GM23338 (cell line): ENCODE data around the gene THEM5. TPM values are rescaled to one million over a fixed set of nuclear protein-coding genes. Genes with fewer than 3 reads are reported as not detected.

Source experiments
- ATAC-seq: fragments of 200-7000 bp; cut with Tn5 transposase; 3 replicates; pipeline ENCODE4 v1.9.1; 2020
- DNase-seq: peaks from one replicate; pipeline ENCODE4 v3.0.0-alpha.2; 2015; ENCODE audit warnings: low spot score
- H2AFZ ChIP-seq: fragments of 200-600 bp; sonication (generic); 2 replicates; pipeline ENCODE4 v1.8.0; 2016; ENCODE audit warnings: antibody characterized with exemption, mild to moderate bottlenecking, moderate library complexity
- H3F3A ChIP-seq: fragments of 200-600 bp; sonication (generic); replicated peaks from 2 replicates; pipeline ENCODE4 v1.8.0; 2017; ENCODE audit warnings: antibody characterized with exemption, mixed run types, low read depth
- H3K27ac ChIP-seq: fragments of 200-600 bp; sonication (generic); 2 replicates; pipeline ENCODE4 v1.6.1; 2016; ENCODE audit warnings: low read depth
- H3K27me3 ChIP-seq: fragments of 200-600 bp; sonication (generic); 2 replicates; pipeline ENCODE4 v1.8.0; 2016; ENCODE audit warnings: mild to moderate bottlenecking, mixed run types, moderate library complexity; ENCODE audit not compliant: insufficient read depth
- H3K36me3 ChIP-seq: fragments of 200-600 bp; sonication (generic); 2 replicates; pipeline ENCODE4 v1.8.0; 2016; ENCODE audit warnings: mild to moderate bottlenecking; ENCODE audit not compliant: insufficient read depth
- H3K4me1 ChIP-seq: fragments of 200-600 bp; sonication (generic); 2 replicates; pipeline ENCODE4 v1.8.0; 2016; ENCODE audit warnings: mild to moderate bottlenecking, moderate library complexity; ENCODE audit not compliant: insufficient read depth
- H3K4me2 ChIP-seq: fragments of 200-600 bp; sonication (generic); 2 replicates; pipeline ENCODE4 v1.7.1; 2017; ENCODE audit warnings: mixed run types
- H3K4me3 ChIP-seq: fragments of 200-600 bp; sonication (generic); 2 replicates; pipeline ENCODE4 v1.6.1; 2016; ENCODE audit warnings: mixed run types
- H3K79me2 ChIP-seq: fragments of 200-600 bp; sonication (generic); replicated peaks from 2 replicates; pipeline ENCODE4 v1.8.0; 2017; ENCODE audit warnings: mild to moderate bottlenecking; ENCODE audit not compliant: insufficient read depth
- H3K9me2 ChIP-seq: fragments of 200-600 bp; sonication (generic); 2 replicates; pipeline ENCODE4 v1.8.0; 2017; ENCODE audit not compliant: insufficient read depth
- H4K20me1 ChIP-seq: fragments of 200-600 bp; sonication (generic); replicated peaks from 2 replicates; pipeline ENCODE4 v1.8.0; 2017; ENCODE audit warnings: mild to moderate bottlenecking; ENCODE audit not compliant: insufficient read depth
- H3K27ac Mint-ChIP-seq: 2 replicates; pipeline ENCODE4 v1.8.0; 2020; ENCODE audit warnings: inconsistent platforms, mild to moderate bottlenecking, moderate library complexity, mixed read lengths
- H3K27me3 Mint-ChIP-seq: 3 replicates; pipeline ENCODE4 v1.8.0; 2022; ENCODE audit warnings: low read depth, mild to moderate bottlenecking, moderate library complexity, mixed read lengths, inconsistent platforms; ENCODE audit not compliant: insufficient read depth, poor library complexity
- H3K36me3 Mint-ChIP-seq: 3 replicates; pipeline ENCODE4 v1.8.0; 2021; ENCODE audit warnings: low read depth, mild to moderate bottlenecking, inconsistent platforms, moderate library complexity, mixed read lengths
- H3K4me1 Mint-ChIP-seq: 3 replicates; pipeline ENCODE4 v1.8.0; 2020; ENCODE audit warnings: mild to moderate bottlenecking, inconsistent platforms, mixed read lengths
- H3K4me3 Mint-ChIP-seq: 3 replicates; pipeline ENCODE4 v1.8.0; 2021; ENCODE audit warnings: moderate library complexity, mild to moderate bottlenecking, inconsistent platforms, mixed read lengths
- H3K9me3 Mint-ChIP-seq: 3 replicates; pipeline ENCODE4 v1.8.0; 2020; ENCODE audit warnings: moderate library complexity, mild to moderate bottlenecking, inconsistent platforms, mixed read lengths
- CREB1 ChIP-seq: fragments of 250-450 bp; sonication (Bioruptor Pico); IDR thresholded peaks from 2 replicates; pipeline ENCODE4 v1.5.0; 2020; ENCODE audit warnings: low read depth, mild to moderate bottlenecking, moderate library complexity
- CTCF ChIP-seq, 2 experiments: fragments of 200-600 bp in 1 of 2; sonication (generic) in 1 of 2; conservative IDR thresholded peaks; 2 replicates each; pipeline versions ENCODE4 v1.5.1 to v1.6.1; 2016 to 2017; ENCODE audit warnings: antibody characterized with exemption in 2 of 2, low read depth in 2 of 2, mild to moderate bottlenecking in 2 of 2, moderate library complexity in 1 of 2
- EZH2 ChIP-seq: fragments of 200-600 bp; sonication (generic); IDR thresholded peaks from one replicate; pipeline ENCODE4 v1.8.0; 2017; ENCODE audit warnings: antibody characterized with exemption, mild to moderate bottlenecking, low read depth; ENCODE audit not compliant: unreplicated experiment
- EZH2phosphoT487 ChIP-seq: fragments of 200-600 bp; sonication (generic); IDR thresholded peaks from one replicate; pipeline ENCODE4 v1.8.1; 2018; ENCODE audit warnings: antibody characterized with exemption; ENCODE audit not compliant: unreplicated experiment
- NANOG ChIP-seq: IDR thresholded peaks from 2 replicates; pipeline ENCODE4 v1.6.1; 2016; ENCODE audit warnings: antibody characterized with exemption, borderline replicate concordance
- POLR2AphosphoS5 ChIP-seq: IDR thresholded peaks from 2 replicates; pipeline ENCODE4 v1.6.1; 2016; ENCODE audit warnings: antibody characterized with exemption, low read depth
- STAT1 ChIP-seq: IDR thresholded peaks from one replicate; pipeline ENCODE4 v1.6.1; 2016; ENCODE audit warnings: antibody characterized with exemption; ENCODE audit not compliant: unreplicated experiment
- ZNF114 ChIP-seq: fragments of 250-450 bp; sonication (Bioruptor Pico); IDR thresholded peaks from 2 replicates; pipeline ENCODE4 v1.5.0; 2020; ENCODE audit warnings: mild to moderate bottlenecking, moderate library complexity
- polyA plus RNA-seq: library from polyadenylated mRNA; unstranded; fragments of >200 nt; fragmentation: Nextera tagmentation; extraction: Ambion mirVana; gene quantifications from 2 replicates; pipeline ENCODE4 v1.2.1, GENCODE V29; 2016
- total RNA-seq: library from RNA; depleted of rRNA; stranded (reverse); fragments of >200 nt; shearing (Covaris generic); gene quantifications from 2 replicates; pipeline ENCODE4 v1.2.3, GENCODE V29; 2014
- TF ChIP-seq, protein P1 (sequence below): fragments of 250-450 bp; sonication (Bioruptor Pico); IDR thresholded peaks from 2 replicates; pipeline ENCODE4 v1.5.0; 2020; ENCODE audit warnings: mild to moderate bottlenecking, moderate library complexity
- TF ChIP-seq, protein P2 (sequence below): IDR thresholded peaks from one replicate; pipeline ENCODE4 v1.6.1; 2018; ENCODE audit warnings: antibody characterized with exemption; ENCODE audit not compliant: unreplicated experiment

Gene THEM5
- total and polyA plus RNA-seq, 2 experiments from 2014 or later, result not detected

DNA sequence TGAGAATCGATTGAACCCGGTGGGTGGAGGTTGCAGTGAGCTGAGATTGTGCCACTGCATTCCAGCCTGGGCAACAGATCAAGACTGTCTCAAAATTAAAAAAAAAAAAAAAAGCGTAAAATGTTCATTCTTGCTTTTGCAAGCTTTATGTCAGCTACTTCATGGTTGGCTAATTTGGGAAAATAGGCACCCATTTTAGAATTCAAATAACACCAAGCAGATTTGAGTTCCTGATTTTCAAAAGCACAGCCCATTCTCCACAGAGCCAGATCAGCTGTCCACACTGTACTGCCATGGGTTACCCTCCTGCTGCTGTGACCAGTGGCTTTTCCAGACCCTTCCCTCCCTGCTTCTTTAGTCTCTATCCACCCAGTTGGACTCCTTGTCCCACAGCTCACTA lies 4.4 kb downstream of the THEM5 start:
- DNase-seq (no peak), ATAC-seq (no peak)
- H3K4me1 ChIP-seq, result 0 out of 2 replicates have a peak, but pooled peaks cover 4% of the 10 kb centered on the region
- H2AFZ ChIP-seq, result no peak overlapping the region
- Mint-ChIP-seq H3K27me3 (peaks cover 12% of the 10 kb centered on the region), H3K27ac (no peak overlapping the region), H3K9me3 (no peaks in the 10 kb centered on the region), H3K4me1 (peaks cover 14% of the 10 kb centered on the region), H3K36me3 (no peaks in the 10 kb centered on the region; the same call in 2 of the 3 replicates), H3K4me3 (no peak overlapping the region)
- TF ChIP-seq NANOG (no peak), ZNF114 (CRISPR knock-in tag) (no peak), EZH2phosphoT487 (no peak), STAT1 (no peak), POLR2AphosphoS5 (no peak)
- no peaks in the 10 kb centered on the region for H4K20me1 ChIP-seq
- no peaks in the 10 kb centered on the region for H3K36me3 ChIP-seq
- H3K79me2 ChIP-seq, result no peaks in the 10 kb centered on the region
- H3K9me2 ChIP-seq, result no peaks in the 10 kb centered on the region
- H3K4me2 ChIP-seq, result no peak overlapping the region
- no peaks in the 10 kb centered on the region for H3F3A ChIP-seq
- no peak overlapping the region for H3K4me3 ChIP-seq
- H3K27me3 ChIP-seq, result no peaks in the 10 kb centered on the region
- no peak overlapping the region for H3K27ac ChIP-seq

DNA sequence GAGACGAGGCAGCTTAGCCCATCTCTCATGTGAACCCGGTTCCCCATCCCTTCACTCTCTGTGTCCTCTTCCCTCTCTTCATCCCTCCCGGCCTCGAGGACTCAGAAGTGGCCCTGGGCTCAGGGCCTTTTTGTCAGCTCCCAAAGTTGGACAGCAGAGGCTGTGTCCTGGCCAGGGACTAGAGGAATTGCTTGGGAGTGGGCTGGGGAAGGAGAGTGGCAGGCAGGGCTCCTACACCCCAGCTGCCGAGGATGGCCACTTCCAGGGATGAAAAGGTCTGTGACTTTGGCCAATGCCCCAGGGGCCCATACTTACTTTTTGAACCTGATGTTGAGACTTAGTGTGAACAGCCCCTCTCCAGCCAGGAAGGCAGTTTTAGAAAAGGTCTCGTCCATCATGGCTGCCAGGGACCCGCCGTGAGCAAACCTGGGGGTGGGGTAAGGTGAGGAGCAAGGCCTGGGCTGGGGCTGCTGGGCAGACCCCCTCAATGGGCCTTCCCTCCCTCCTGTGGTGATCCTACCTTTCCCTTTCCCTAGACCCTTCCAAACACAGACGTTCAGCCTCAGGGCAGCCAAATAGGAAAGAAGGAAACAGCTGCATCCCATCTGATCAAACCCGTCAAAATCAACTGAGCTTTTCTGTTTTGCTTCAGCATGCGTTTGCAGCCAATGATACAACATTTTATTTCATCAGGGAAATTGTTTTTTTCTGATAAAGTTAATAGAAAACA lies 5.5 kb downstream of the THEM5 start:
- no peak for DNase-seq
- TF ChIP-seq POLR2AphosphoS5 (no peak), EZH2 (no peak), ZNF114 (CRISPR knock-in tag) (no peak), CTCF (conservative IDR thresholded peaks at IDR 0.05; ENCODE audit: low read depth in 2 of 2) (no peak), CREB1 (CRISPR knock-in tag) (no peak)
- TF ChIP-seq, protein P1, sequence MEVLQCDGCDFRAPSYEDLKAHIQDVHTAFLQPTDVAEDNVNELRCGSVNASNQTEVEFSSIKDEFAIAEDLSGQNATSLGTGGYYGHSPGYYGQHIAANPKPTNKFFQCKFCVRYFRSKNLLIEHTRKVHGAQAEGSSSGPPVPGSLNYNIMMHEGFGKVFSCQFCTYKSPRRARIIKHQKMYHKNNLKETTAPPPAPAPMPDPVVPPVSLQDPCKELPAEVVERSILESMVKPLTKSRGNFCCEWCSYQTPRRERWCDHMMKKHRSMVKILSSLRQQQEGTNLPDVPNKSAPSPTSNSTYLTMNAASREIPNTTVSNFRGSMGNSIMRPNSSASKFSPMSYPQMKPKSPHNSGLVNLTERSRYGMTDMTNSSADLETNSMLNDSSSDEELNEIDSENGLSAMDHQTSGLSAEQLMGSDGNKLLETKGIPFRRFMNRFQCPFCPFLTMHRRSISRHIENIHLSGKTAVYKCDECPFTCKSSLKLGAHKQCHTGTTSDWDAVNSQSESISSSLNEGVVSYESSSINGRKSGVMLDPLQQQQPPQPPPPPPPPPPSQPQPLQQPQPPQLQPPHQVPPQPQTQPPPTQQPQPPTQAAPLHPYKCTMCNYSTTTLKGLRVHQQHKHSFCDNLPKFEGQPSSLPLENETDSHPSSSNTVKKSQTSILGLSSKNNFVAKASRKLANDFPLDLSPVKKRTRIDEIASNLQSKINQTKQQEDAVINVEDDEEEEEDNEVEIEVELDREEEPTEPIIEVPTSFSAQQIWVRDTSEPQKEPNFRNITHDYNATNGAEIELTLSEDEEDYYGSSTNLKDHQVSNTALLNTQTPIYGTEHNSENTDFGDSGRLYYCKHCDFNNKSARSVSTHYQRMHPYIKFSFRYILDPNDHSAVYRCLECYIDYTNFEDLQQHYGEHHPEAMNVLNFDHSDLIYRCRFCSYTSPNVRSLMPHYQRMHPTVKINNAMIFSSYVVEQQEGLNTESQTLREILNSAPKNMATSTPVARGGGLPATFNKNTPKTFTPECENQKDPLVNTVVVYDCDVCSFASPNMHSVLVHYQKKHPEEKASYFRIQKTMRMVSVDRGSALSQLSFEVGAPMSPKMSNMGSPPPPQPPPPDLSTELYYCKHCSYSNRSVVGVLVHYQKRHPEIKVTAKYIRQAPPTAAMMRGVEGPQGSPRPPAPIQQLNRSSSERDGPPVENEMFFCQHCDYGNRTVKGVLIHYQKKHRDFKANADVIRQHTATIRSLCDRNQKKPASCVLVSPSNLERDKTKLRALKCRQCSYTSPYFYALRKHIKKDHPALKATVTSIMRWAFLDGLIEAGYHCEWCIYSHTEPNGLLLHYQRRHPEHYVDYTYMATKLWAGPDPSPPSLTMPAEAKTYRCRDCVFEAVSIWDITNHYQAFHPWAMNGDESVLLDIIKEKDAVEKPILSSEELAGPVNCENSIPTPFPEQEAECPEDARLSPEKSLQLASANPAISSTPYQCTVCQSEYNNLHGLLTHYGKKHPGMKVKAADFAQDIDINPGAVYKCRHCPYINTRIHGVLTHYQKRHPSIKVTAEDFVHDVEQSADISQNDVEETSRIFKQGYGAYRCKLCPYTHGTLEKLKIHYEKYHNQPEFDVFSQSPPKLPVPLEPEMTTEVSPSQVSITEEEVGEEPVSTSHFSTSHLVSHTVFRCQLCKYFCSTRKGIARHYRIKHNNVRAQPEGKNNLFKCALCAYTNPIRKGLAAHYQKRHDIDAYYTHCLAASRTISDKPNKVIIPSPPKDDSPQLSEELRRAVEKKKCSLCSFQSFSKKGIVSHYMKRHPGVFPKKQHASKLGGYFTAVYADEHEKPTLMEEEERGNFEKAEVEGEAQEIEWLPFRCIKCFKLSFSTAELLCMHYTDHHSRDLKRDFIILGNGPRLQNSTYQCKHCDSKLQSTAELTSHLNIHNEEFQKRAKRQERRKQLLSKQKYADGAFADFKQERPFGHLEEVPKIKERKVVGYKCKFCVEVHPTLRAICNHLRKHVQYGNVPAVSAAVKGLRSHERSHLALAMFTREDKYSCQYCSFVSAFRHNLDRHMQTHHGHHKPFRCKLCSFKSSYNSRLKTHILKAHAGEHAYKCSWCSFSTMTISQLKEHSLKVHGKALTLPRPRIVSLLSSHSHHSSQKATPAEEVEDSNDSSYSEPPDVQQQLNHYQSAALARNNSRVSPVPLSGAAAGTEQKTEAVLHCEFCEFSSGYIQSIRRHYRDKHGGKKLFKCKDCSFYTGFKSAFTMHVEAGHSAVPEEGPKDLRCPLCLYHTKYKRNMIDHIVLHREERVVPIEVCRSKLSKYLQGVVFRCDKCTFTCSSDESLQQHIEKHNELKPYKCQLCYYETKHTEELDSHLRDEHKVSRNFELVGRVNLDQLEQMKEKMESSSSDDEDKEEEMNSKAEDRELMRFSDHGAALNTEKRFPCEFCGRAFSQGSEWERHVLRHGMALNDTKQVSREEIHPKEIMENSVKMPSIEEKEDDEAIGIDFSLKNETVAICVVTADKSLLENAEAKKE, result no peak
- TF ChIP-seq, protein P2, sequence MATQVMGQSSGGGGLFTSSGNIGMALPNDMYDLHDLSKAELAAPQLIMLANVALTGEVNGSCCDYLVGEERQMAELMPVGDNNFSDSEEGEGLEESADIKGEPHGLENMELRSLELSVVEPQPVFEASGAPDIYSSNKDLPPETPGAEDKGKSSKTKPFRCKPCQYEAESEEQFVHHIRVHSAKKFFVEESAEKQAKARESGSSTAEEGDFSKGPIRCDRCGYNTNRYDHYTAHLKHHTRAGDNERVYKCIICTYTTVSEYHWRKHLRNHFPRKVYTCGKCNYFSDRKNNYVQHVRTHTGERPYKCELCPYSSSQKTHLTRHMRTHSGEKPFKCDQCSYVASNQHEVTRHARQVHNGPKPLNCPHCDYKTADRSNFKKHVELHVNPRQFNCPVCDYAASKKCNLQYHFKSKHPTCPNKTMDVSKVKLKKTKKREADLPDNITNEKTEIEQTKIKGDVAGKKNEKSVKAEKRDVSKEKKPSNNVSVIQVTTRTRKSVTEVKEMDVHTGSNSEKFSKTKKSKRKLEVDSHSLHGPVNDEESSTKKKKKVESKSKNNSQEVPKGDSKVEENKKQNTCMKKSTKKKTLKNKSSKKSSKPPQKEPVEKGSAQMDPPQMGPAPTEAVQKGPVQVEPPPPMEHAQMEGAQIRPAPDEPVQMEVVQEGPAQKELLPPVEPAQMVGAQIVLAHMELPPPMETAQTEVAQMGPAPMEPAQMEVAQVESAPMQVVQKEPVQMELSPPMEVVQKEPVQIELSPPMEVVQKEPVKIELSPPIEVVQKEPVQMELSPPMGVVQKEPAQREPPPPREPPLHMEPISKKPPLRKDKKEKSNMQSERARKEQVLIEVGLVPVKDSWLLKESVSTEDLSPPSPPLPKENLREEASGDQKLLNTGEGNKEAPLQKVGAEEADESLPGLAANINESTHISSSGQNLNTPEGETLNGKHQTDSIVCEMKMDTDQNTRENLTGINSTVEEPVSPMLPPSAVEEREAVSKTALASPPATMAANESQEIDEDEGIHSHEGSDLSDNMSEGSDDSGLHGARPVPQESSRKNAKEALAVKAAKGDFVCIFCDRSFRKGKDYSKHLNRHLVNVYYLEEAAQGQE, result no peak

More for the DNA sequence above, 5.5 kb downstream of the THEM5 start:
- Histone ChIP-seq H3K4me1 (0 out of 2 replicates have a peak, but pooled peaks cover 4% of the 10 kb centered on the region), H3K79me2 (no peaks in the 10 kb centered on the region), H3K4me3 (no peak overlapping the region), H3K9me2 (no peaks in the 10 kb centered on the region), H3K27me3 (no peaks in the 10 kb centered on the region), H2AFZ (no peak overlapping the region), H3F3A (no peaks in the 10 kb centered on the region), H3K27ac (no peak overlapping the region), H3K36me3 (no peaks in the 10 kb centered on the region), H3K4me2 (no peak overlapping the region), H4K20me1 (no peaks in the 10 kb centered on the region)
- Mint-ChIP-seq H3K4me1 (peaks cover 14% of the 10 kb centered on the region), H3K9me3 (no peaks in the 10 kb centered on the region), H3K4me3 (no peak overlapping the region), H3K27ac (no peak overlapping the region), H3K27me3 (peaks cover 10% of the 10 kb centered on the region), H3K36me3 (no peaks in the 10 kb centered on the region; the same call in 2 of the 3 replicates)
- no peak for ATAC-seq
